Measurements from ENCODE around the gene FBF1. TPM values are rescaled to one million over a fixed set of nuclear protein-coding genes. Genes with fewer than 3 reads are reported as not detected.
"Not testable (repeated sequence)": the region's sequence is repeated elsewhere in the genome, so short reads cannot be mapped to it uniquely, and the experiment has no call there.

FBF1 gene
- total RNA-seq, 1 donor from 2014 or later = 27.5 TPM

- H3K27me3 Mint-ChIP-seq = peaks cover 13% of the 10 kb centered on the region
- no peaks in the 10 kb centered on the region for H3K9me3 Mint-ChIP-seq
- H3K27ac Mint-ChIP-seq = peak overlapping the region; percentile 79
- TF ChIP-seq CTCF (conservative IDR thresholded peaks at IDR 0.05) = no peak
- no peaks in the 10 kb centered on the region for H3K36me3 Mint-ChIP-seq
- H3K4me3 Mint-ChIP-seq = no peak overlapping the region
- H3K4me1 Mint-ChIP-seq (ENCODE audit: unreplicated experiment) = no peaks in the 10 kb centered on the region
- no peak for DNase-seq (ENCODE audit: extremely low spot score, unreplicated experiment)
Measured at GRCh38 chr17:75872434-75873351, 68.1 kb downstream of the FBF1 start.

- H3K9me3 Mint-ChIP-seq; H3K27me3 Mint-ChIP-seq; H3K4me1 Mint-ChIP-seq (ENCODE audit: unreplicated experiment); H3K36me3 Mint-ChIP-seq; H3K4me3 Mint-ChIP-seq; DNase-seq (ENCODE audit: extremely low spot score, unreplicated experiment): not testable (repeated sequence)
- peak overlapping the region; percentile 33 for H3K27ac Mint-ChIP-seq
Measured at GRCh38 chr17:75870228-75870627, 70.6 kb downstream of the FBF1 start.

GRCh38 chr17:75869282-75870141 lies 71.3 kb downstream of the FBF1 start:
- Mint-ChIP-seq H3K27me3 (no peaks in the 10 kb centered on the region), H3K4me3 (no peak overlapping the region), H3K4me1 (ENCODE audit: unreplicated experiment) (peaks cover 5% of the 10 kb centered on the region), H3K9me3 (no peaks in the 10 kb centered on the region), H3K27ac (no peak overlapping the region), H3K36me3 (no peaks in the 10 kb centered on the region)
- DNase-seq (ENCODE audit: extremely low spot score, unreplicated experiment) = no peak
- no peak for TF ChIP-seq CTCF (conservative IDR thresholded peaks at IDR 0.05)

DNA sequence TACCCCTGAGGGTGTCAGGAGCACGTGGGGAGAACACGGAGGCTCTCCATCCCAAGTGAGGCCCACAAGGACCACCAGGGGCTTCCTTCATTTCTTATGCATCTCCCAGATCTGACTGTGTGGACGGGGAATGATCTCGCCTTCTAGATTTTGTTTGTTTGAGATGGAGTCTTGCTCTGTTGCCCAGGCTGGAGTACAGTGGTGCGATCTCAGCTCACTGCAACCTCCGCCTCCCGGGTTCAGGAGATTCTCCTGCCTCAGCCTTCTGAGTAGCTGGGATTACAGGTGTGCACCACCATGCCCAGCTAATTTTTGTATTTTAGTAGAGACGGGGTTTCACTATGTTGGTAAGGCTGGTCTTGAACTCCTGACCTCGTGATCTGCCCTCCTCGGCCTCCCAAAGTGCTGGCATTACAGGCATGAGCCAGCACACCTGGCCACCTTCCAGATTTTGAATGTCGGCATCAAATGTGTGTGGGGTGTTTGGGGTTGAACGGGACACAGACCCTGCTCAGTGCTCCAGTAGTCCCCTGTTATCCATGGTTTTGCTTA lies 72.0 kb downstream of the FBF1 start:
- not testable (repeated sequence) for H3K27ac Mint-ChIP-seq; H3K9me3 Mint-ChIP-seq; H3K36me3 Mint-ChIP-seq; DNase-seq (ENCODE audit: extremely low spot score, unreplicated experiment); H3K4me3 Mint-ChIP-seq; H3K27me3 Mint-ChIP-seq; H3K4me1 Mint-ChIP-seq (ENCODE audit: unreplicated experiment)

GRCh38 chr17:75865404-75866188 lies 75.2 kb downstream of the FBF1 start:
- H3K36me3 Mint-ChIP-seq; H3K9me3 Mint-ChIP-seq; DNase-seq (ENCODE audit: extremely low spot score, unreplicated experiment); H3K27me3 Mint-ChIP-seq: not testable (repeated sequence)
- Mint-ChIP-seq H3K27ac (peak overlapping the region; percentile 85), H3K4me3 (peak overlapping the region; percentile 22), H3K4me1 (ENCODE audit: unreplicated experiment) (peaks cover 12% of the 10 kb centered on the region)

- not testable (repeated sequence) for H3K36me3 Mint-ChIP-seq; DNase-seq (ENCODE audit: extremely low spot score, unreplicated experiment); H3K27me3 Mint-ChIP-seq; H3K9me3 Mint-ChIP-seq
- H3K4me1 Mint-ChIP-seq (ENCODE audit: unreplicated experiment) = peaks cover 12% of the 10 kb centered on the region
- peak overlapping the region; percentile 22 for H3K4me3 Mint-ChIP-seq
- H3K27ac Mint-ChIP-seq = peak overlapping the region; percentile 85
Measured at GRCh38 chr17:75864887-75865286, 76.0 kb downstream of the FBF1 start.

- TF ChIP-seq CTCF (conservative IDR thresholded peaks at IDR 0.05) = no peak
- Mint-ChIP-seq H3K27ac (peak overlapping the region; percentile 85), H3K36me3 (no peaks in the 10 kb centered on the region), H3K9me3 (no peaks in the 10 kb centered on the region), H3K4me1 (ENCODE audit: unreplicated experiment) (peaks cover 12% of the 10 kb centered on the region), H3K4me3 (peak overlapping the region; percentile 39), H3K27me3 (no peaks in the 10 kb centered on the region)
- no peak for DNase-seq (ENCODE audit: extremely low spot score, unreplicated experiment)
Measured at GRCh38 chr17:75864448-75864871, 76.4 kb downstream of the FBF1 start.
